Measurements from ENCODE around the gene EPB41L4A. TPM values are rescaled to one million over a fixed set of nuclear protein-coding genes. Genes with fewer than 3 reads are reported as not detected.
"Not testable (repeated sequence)": the region's sequence is repeated elsewhere in the genome, so short reads cannot be mapped to it uniquely, and the experiment has no call there.

Gene EPB41L4A, protein sequence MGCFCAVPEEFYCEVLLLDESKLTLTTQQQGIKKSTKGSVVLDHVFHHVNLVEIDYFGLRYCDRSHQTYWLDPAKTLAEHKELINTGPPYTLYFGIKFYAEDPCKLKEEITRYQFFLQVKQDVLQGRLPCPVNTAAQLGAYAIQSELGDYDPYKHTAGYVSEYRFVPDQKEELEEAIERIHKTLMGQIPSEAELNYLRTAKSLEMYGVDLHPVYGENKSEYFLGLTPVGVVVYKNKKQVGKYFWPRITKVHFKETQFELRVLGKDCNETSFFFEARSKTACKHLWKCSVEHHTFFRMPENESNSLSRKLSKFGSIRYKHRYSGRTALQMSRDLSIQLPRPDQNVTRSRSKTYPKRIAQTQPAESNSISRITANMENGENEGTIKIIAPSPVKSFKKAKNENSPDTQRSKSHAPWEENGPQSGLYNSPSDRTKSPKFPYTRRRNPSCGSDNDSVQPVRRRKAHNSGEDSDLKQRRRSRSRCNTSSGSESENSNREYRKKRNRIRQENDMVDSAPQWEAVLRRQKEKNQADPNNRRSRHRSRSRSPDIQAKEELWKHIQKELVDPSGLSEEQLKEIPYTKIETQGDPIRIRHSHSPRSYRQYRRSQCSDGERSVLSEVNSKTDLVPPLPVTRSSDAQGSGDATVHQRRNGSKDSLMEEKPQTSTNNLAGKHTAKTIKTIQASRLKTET
- total RNA-seq: 10 to 100 TPM; 11.8 to 18.2 (median 13.2) TPM
- long read RNA-seq, donor 1, full-length matches to known transcripts: 1 of 2 reads
- long read RNA-seq, donor 1, partial matches to known transcripts: 1 of 2 reads
- long read RNA-seq, donor 1, other reads (novel, unspliced or antisense): 0 of 2 reads
- long read RNA-seq, donor 2, partial matches to known transcripts: 4 of 5 reads
- long read RNA-seq, donor 2, other reads (novel, unspliced or antisense): 1 of 5 reads

DNA sequence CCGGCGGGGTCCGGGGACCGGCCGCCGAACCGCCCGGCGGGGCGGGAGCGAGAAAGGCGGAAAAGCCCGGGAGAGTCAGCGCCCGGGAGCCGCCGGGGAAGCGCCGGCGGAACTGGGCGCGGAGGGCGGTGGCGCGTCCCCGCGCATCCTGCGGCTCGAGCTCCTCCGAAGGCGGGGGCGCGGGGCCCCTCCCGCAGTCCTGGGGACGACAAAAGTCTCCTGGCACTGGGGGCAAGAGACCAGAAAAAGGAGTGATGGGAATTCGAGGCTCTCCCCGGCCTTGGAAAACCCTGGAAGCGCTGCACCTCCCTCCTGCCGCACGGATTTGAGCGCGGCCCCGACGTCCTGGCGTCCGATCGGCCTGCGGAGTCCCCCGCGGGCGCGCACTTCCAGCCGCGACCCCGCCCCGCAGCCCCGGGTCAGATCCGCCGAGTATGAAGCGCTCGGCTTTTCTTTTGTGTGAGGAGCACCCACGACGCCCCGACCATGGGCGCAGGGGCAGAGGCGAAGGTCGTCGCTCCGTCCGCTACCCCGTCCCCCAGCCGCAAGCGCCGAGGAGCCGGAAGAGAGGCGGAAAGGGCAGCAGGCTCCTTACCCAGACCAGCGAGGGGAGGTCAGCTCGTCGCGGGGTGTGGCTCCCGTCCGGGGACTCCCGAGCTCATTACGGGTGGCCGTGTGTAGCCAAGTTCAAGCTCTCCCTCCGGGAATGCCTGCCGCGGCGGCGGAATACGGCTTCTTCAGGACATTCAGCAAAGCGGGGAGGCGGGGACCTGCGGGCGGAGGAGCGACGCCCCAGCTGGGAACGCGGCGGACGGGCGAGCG, at the start of gene EPB41L4A:
Gene EPB41L4A (minus strand): TSS at position 114 of the 822 bp plus-strand sequence. CDS start 238 bp downstream, outside the sequence.
- peak within 1 kb of the TSS; percentile 64 for H3K4me3 ChIP-seq
- H3K36me3 ChIP-seq (ENCODE audit: low read depth): no peaks in the 10 kb centered on the region
- H3K4me1 ChIP-seq (ENCODE audit: low read depth): no peaks in the 10 kb centered on the region
- peak; percentile 88 for ATAC-seq
- DNase-seq: peak; percentile 59 to 82 (median 75)
- intact Hi-C loops (cut with DNase I, micrococcal nuclease): no loop called here
- no peak for TF ChIP-seq CTCF (IDR thresholded peaks at IDR 0.05)
- H3K9me3 ChIP-seq: no peaks in the 10 kb centered on the region

DNA sequence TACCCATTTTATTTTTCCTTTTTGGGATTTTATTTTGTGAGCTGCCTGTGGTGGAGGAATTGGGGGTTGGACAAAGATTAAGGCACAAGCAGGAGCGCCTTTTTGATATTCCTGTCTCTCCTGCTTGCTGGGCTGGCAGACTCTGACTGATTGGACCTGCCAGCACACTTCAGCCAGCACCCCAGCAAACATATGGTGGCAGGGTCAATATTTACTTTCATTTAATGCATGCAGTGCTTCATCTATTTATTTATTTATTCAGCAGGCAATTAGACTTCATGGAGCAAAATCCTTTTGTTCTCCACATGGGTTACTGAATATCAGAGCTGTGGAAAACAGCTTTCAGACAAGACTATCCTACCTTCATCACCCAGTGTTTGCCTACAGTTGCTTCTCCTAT, 48.4 kb upstream of the EPB41L4A start:
- Histone ChIP-seq H3K36me3 (ENCODE audit: low read depth) (no peaks in the 10 kb centered on the region), H3K9me3 (no peaks in the 10 kb centered on the region), H3K4me1 (ENCODE audit: low read depth) (no peaks in the 10 kb centered on the region), H3K4me3 (no peak overlapping the region)
- intact Hi-C loops (cut with DNase I, micrococcal nuclease): no loop called here
- DNase-seq: no peak
- TF ChIP-seq CTCF (IDR thresholded peaks at IDR 0.05): no peak
- ATAC-seq: no peak

DNA sequence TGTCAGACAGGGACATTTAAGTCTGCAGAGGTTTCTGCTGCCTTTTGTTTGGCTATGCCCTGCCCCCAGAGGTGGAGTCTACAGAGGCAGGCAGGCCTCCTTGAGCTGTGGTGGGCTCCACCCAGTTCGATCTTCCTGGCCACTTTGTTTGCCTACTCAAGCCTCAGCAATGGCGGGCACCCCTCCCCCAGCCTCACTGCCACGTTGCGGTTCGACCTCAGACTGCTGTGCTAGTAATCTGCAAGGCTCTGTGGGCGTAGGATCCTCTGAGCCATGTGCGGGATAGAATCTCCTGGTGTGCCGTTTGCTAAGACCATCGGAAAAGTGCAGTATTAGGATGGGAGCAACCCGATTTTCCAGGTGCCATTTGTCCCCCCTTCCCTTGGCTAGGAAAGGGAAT, 47.2 kb upstream of the EPB41L4A start:
- intact Hi-C loops (cut with DNase I, micrococcal nuclease); DNase-seq; ATAC-seq; H3K9me3 ChIP-seq; H3K4me1 ChIP-seq (ENCODE audit: low read depth); H3K4me3 ChIP-seq; H3K36me3 ChIP-seq (ENCODE audit: low read depth): not testable (repeated sequence)

DNA sequence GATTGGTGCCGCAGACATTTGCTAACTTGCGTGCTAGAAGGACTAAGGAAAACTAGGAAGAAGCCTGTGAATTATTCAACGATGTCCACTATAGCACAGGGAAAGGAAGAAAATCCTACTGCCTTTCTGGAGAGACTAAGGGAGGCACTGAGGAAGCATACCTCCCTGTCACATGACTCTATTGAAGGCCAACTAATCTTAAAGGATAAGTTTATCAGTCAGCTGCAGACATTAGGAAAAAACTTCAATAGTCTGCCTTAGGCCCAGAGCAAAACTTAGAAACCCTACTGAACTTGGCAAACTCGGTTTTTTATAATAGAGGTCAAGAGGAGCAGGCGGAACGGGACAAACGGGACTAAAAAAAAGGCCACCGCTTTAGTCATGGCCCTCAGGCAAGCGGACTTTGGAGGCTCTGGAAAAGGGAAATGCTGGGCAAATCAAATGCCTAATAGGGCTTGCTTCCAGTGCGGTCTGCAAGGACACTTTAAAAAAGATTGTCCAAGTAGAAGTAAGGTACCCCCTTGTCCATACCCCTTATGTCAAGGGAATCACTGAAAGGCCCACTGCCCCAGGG, 28.2 kb upstream of the EPB41L4A start:
- intact Hi-C loops (cut with DNase I, micrococcal nuclease); H3K36me3 ChIP-seq (ENCODE audit: low read depth); ATAC-seq; H3K4me3 ChIP-seq; DNase-seq; H3K4me1 ChIP-seq (ENCODE audit: low read depth); H3K9me3 ChIP-seq: not testable (repeated sequence)

DNA sequence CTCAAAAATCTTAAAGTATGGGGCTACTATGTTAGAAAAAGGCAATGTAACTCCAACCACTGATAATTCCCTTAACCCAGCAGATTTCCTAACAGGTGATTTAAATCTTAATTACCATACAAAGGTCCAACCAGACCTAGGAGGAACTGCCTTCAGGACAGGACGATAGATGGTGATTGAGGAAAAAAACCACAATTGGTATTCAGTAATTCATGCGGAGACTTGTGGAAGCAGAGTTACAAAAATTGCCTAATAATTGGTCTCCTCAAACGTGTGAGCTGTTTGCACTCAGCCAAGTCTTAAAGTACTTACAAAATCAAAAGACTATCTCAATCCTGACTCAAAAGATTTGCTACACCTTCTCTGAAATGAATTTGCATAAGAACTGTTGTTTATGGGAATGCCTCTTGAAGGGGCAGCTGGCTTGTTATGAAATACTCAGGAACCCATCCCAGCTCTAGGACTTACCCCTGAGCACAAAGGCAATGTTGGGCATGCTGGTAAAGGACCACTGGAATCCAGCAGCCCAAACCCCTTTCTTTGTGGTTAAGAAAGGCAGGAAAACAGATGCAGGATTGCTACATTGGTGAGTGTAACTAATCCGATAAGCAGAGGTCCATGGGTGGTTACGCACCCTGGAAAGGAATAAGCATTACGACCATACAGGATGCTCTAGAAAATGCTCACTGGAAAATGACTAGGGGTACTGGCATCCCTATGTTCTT, 26.7 kb upstream of the EPB41L4A start:
- intact Hi-C loops (cut with DNase I, micrococcal nuclease): no loop called here
- no peak for TF ChIP-seq CTCF (IDR thresholded peaks at IDR 0.05)
- ATAC-seq: no peak

DNA sequence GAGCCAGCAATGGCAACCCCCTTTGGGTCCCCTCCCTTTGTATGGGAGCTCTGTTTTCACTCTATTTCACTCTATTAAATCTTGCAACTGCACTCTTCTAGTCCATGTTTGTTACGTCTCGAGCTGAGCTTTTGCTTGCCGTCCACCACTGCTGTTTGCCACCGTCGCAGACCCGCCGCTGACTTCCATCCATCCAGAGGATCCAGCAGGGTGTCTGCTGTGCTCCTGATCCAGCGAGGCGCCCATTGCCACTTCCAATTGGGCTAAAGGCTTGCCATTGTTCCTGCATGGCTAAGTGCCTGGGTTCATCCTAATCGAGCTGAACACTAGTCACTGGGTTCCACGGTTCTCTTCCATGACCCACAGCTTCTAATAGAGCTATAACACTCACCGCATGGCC, 24.9 kb upstream of the EPB41L4A start:
- intact Hi-C loops (cut with DNase I, micrococcal nuclease); H3K4me3 ChIP-seq; DNase-seq; H3K9me3 ChIP-seq; ATAC-seq; H3K36me3 ChIP-seq (ENCODE audit: low read depth); H3K4me1 ChIP-seq (ENCODE audit: low read depth): not testable (repeated sequence)

More for the DNA sequence above, 26.7 kb upstream of the EPB41L4A start:
- Histone ChIP-seq H3K4me1 (ENCODE audit: low read depth) (no peaks in the 10 kb centered on the region), H3K4me3 (no peak overlapping the region), H3K36me3 (ENCODE audit: low read depth) (no peaks in the 10 kb centered on the region), H3K9me3 (no peaks in the 10 kb centered on the region)
- no peak for DNase-seq
